HG02610 (cell line): ENCODE results near the gene MCEMP1.
A peak's percentile ranks its signal among the peaks of the same experiment; 100 is the strongest.

Experiments used
- ATAC-seq: cut with Tn5 transposase; IDR thresholded peaks from one replicate; pipeline ENCODE4 v1.9.1; 2021; ENCODE audit warnings: mild to moderate bottlenecking, moderate library complexity; ENCODE audit not compliant: unreplicated experiment

MCEMP1 gene

GRCh38 chr19:7692417-7693088 is 15.7 kb downstream of the MCEMP1 start:
- no peak for ATAC-seq

DNA sequence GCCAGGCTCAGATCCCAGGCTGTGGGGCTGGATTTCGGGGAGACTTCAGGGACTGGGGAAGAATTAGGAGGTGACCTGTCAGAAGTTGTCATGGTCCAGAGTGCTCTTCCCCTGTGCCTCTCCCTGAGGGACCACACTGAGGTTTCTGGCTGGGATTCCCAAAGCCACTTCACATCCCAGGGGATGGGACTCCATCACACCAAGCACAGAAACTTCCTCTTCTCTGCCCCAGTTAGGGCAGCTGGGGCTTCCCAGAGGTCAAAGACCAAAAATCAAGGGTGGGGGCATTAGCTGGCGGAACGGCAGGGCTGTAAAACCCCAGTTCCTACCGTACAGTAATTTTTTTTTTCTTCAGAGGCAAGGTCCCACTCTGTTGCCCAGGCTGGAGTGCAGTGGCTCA is 17.6 kb downstream of the MCEMP1 start:
- ATAC-seq: no peak

- no peak for ATAC-seq
These were observed 20.9 kb downstream of the MCEMP1 start for GRCh38 chr19:7697721-7698287.

DNA sequence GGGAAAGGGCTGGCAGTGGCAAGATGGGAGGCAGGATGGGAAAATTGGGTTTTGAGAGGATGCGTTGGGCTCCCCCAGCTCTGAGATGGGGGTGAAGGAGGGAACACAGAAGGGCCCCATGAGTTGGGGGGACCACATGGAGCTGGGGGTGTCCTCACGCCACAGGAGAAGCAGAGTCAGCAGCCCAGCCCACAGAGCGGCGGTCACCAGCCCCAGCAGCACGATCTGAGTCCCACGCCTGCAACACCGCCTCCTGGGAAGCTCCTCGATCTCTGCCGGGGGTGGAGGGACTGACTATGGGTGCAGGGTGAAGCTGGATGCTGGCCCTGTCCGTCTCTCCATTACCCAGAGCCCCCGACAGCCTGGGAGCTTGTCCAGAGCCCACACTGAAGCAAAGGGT is 21.7 kb downstream of the MCEMP1 start:
- no peak for ATAC-seq

- ATAC-seq: no peak
These were observed 22.1 kb downstream of the MCEMP1 start for GRCh38 chr19:7699003-7699402.

DNA sequence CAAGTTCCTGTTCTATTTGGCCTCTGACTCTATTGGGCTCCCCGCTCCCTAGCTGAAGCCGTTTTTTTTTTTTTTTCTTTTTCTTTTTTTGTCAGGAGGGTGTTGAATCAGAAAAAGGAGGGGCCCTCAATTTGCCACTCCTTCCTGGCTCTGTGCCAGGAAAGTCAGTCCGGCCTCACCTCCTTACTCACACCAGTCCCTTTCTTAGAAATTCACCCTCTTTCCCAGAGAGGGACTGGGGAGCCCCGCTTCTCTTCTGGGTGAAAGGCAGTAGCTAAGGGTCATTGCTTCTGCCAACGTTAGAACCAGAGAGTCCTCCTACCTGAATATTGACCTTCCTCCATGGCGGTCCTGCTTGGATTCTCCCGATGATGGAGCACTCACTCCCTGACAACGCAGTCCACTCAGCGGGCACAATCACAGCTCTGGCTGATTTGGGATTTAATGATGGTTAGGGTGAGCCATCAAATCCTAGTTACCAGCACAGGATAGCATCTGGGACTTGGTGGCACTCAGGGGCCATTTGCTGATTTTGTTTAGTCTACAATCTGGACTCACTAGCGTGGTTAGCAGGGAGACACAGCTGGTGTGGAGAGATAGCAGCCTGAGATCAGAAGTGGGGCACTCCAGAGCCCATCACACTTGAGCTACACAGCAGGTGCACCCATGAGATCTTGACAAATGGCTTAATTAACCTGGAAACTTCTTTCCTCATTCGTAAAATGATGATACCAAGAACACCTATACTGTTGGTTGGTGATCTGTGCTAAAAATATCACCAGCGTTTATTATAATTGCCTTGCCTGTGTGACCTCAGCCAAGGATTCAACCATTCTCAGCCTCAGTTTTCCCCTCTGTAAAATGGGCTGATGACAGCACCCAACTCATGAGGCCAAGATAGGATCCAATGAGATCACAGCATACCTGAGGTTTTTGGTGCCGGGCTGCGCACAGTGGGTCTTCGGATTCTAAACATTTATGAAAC is 22.8 kb downstream of the MCEMP1 start:
- no peak for ATAC-seq

- ATAC-seq: no peak
These were observed 24.3 kb downstream of the MCEMP1 start for GRCh38 chr19:7701049-7701653.

DNA sequence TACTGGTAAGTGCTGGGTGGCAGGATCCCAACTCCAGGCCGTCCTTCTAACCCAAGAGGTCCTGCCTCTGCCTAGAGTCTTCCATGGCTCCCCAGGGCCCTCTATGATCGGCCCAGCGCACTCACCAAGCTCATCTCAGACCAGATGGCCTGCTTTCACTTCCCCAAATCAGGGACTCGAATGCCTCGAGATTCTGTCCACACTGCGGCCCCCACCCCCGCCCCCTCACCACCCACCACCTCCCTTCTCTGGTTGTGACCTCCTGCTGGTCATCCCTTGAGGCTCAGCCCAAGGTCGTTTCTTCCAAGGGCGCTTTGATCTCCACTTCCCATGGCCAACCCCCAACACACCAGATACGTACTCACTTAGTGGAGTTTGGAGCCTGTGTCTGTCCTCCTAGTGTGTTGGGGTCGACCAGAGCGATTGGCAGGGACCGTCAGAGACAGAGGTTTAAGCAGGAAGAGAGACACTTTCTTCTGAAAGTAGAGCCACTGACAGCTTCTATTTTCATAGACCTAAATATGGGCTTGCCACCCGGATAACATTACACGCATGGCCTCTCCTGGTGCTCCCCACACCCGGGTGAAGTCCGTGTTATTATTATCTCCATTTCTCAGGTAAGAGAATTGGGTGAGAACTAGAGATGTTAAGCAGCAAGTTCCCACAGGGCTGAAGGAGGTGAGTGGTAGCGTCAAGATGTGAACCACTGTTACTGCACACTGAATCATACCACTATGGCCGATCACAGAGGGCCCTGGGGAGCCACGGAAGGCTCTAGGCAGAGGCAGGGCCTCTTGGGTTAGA is 25.0 kb downstream of the MCEMP1 start, which contains the start of gene FCER2:
TSS of gene FCER2 (minus strand) at position 478 of the 804 bp plus-strand sequence. CDS start 2,371 bp downstream, outside the sequence.
- peak; percentile 48 for ATAC-seq

DNA sequence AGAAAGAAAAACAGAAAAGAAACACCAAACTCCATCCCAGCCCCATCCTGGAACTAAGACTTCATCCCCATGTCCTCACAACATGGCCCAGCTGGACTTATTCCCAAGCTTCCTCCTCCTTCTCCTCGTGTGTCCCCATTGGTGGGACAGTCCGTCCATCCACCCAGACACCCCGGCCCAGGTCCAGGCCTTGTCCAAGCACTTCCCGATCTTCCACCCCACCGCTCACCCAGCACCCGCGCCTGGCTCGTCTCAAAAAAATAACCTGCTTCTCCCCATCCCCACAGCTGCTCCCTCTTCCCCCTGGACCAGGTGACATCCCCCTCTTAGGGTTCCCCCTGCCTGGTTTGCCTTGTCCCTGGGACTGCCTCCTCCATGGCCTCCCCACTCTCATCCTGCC is 26.4 kb downstream of the MCEMP1 start:
- ATAC-seq: no peak

DNA sequence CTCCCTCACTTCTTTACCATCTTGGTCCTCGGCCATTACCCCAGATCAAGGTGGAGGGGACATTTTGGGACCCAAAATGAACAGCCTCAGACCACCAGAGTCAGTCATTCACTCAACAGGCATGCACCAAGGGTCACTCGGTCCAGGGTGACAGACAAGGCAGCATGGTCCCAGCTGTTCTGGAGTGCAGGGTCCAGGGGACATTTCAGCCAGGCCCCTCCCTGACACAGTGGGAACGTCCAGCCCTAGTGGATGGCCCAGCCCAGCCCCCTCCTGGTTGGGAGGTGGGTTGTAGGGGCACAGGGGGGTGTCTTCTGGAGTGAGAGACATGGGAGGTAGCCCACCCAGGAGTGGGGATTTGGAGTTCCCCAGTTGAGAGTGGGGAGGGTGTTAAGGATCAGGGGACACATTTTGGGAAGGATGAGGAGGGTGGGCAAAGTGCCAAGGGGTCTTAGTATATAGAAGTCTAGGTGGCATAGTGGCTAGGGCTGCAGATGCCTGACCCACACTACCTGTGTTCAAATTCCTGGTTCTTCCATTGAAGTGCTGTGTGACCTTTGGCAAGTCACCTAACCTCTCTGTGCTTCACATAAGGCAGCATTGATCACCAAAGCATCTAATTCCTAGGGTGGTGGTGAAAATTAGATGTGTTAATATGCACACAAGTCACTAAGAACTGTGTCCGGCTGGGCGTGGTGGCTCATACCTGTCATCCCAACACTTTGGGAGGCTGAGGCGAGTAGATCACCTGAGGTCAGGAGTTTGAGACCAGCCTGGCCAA is 27.6 kb downstream of the MCEMP1 start:
- ATAC-seq: no peak

DNA sequence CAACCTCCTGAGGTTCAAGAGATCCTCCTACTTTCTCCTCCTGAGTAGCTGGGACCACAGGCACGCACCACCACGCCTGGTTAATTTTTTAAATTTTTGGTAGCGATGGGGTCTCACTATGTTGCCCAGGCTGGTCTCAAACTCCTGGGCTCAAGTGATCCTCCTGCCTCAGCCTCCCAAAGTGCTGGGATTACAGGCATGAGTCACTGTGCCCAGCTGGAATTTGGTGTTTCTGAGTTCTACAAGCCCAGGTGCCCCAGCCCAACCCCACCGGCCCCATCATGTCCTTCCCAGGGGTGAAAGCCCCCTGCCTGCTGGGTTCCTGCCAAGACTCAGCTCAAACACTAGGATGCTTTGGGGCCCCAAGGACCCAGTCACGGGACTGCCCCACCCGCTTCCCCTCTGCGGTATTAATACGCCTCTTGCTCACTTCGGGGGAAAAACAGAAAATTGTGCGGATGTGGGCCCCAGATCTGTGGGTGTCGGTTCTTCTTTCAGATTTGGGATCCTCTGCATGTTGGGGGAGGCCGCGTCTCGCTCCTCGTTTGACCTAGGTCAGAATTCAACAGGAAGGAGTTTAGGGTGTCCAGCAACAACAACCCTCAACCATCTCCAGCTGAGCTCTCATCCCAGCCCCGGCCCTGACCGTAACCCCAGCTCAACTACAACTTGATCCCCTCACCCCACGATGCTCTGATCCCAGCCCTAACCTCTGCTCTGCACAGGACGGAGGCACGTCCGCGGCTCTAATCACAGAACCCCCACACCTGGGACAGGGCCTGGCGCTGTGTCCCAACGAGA is 28.7 kb downstream of the MCEMP1 start:
- ATAC-seq: peak; percentile 41

- no peak for ATAC-seq
These were observed 29.5 kb downstream of the MCEMP1 start for GRCh38 chr19:7706188-7706954.

DNA sequence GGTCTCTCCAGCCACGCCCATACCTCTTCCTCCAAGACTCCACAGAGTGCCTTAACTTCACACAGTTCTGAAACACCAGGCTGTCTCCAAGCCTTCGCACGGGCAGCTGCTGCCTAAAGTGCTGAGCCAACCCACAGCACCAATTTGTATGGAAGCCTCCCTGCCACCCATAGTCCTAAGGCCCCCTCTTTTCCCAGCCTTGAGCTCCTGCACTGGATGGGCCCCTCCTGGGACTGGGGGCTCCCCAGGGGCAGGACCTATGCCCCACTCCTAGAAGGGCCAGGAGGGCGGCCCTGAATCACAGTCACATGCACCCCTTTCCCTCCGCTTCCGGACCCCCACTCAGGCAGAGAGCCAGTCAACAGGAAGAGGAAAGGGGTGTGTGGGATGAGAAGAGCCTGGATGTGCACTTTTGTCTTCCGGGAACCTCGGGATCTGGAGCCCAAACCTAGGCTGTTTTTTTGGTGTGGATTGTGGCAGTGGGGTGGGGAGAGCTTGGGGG is 30.1 kb downstream of the MCEMP1 start:
- ATAC-seq: no peak

- ATAC-seq: no peak
These were observed 33.1 kb downstream of the MCEMP1 start for GRCh38 chr19:7709932-7710460.

DNA sequence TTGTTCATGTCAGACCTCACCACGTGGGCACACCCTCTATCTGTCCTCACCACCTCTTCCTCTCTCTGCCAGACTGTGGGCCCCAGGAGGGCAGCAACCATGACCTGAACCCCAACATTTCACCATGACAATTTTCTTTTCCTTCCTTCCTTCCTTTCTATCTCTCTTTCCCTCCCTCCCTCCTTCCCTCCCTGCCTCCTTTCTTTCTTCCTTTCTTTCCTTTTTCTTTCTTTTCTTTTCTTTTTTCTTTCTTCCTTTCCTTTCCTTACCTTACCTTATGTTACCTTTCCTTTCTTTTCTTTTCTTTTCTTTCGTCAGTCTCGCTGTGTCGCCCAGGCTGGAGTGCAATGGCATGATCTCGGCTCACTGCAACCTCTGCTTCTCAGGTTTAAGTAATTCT is 33.7 kb downstream of the MCEMP1 start:
- ATAC-seq: no peak

DNA sequence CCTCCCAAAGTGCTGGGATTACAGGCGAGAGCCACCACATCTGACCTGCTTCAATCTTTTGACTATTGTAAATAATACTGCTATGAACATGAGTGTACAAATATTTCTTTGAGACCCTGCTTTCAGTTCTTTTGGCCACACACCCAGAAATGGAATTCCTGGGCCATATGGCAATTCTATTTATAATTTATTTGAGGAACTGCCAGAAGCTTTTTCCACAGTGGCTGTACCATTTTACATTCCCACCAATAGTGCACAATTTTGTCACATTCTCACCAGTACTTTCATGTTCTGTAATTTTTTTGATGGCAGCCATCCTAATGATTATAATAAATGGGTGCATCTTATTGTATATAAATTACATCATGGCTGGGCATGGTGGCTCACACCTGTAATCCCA is 38.8 kb downstream of the MCEMP1 start:
- ATAC-seq: no peak

- no peak for ATAC-seq
These were observed 39.9 kb downstream of the MCEMP1 start for GRCh38 chr19:7716762-7717161.

DNA sequence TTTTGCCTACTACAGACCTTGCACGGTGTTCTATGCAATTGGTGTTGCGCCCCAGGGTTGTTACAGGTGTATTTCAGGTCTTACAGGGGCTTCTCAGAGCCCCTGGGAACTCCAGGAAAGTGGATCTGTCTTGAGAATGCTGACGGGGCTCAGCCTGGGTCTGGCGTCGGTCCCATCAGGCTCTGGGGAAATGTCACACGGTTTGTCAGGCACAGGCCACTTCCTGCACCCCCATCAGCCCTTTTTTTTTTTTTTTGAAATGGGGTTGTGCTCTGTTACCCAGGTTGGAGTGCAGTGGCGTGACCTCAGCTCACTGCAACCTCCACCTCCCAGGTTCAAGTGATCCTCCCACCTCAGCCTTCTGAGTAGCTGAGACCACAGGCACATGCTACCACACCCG is 41.8 kb downstream of the MCEMP1 start:
- no peak for ATAC-seq
